WTC11 (cell line): Measurements from ENCODE around the gene MRPL52.
"Not testable (repeated sequence)": the region's sequence is repeated elsewhere in the genome, so short reads cannot be mapped to it uniquely, and the experiment has no call there.

Source experiments
- CREB1 ChIP-seq: sonication (generic); formaldehyde crosslinking; IDR thresholded peaks from 2 replicates; pipeline ENCODE4 v1.8.0; 2023; ENCODE audit warnings: mild to moderate bottlenecking, missing genetic modification reagents
- ETV6 ChIP-seq: sonication (generic); formaldehyde crosslinking; IDR thresholded peaks from 2 replicates; pipeline ENCODE4 v1.8.1; 2022; ENCODE audit warnings: mild to moderate bottlenecking, missing genetic modification reagents
- IRF2 ChIP-seq: sonication (generic); formaldehyde crosslinking; IDR thresholded peaks from 2 replicates; pipeline ENCODE4 v1.8.0; 2022; ENCODE audit warnings: low read depth, missing genetic modification reagents, borderline replicate concordance
- PRRX2 ChIP-seq: fragments of 250-450 bp; sonication (Bioruptor Pico); IDR thresholded peaks from 2 replicates; pipeline ENCODE4 v1.8.0; 2021; ENCODE audit warnings: mild to moderate bottlenecking
- SMAD3 ChIP-seq: sonication (generic); formaldehyde crosslinking; IDR thresholded peaks from 2 replicates; pipeline ENCODE4 v1.8.0; 2022; ENCODE audit warnings: missing genetic modification reagents, mild to moderate bottlenecking, borderline replicate concordance
- TEAD1 ChIP-seq: sonication (generic); formaldehyde crosslinking; IDR thresholded peaks from 2 replicates; pipeline ENCODE4 v1.8.0; 2022; ENCODE audit warnings: mild to moderate bottlenecking, missing genetic modification reagents
- ZNF138 ChIP-seq: sonication (generic); formaldehyde crosslinking; conservative IDR thresholded peaks from 2 replicates; pipeline ENCODE4 v1.8.1; 2022; ENCODE audit warnings: mild to moderate bottlenecking, moderate library complexity, missing genetic modification reagents
- ZNF423 ChIP-seq: fragments of 250-450 bp; sonication (Bioruptor Pico); IDR thresholded peaks from 2 replicates; pipeline ENCODE4 v2.1.2; 2022; ENCODE audit warnings: mild to moderate bottlenecking, moderate library complexity
- TF ChIP-seq, protein P1 (sequence below): fragments of 200-600 bp; IDR thresholded peaks from 2 replicates; pipeline ENCODE4 v1.8.0; 2022; ENCODE audit warnings: antibody characterized with exemption
- TF ChIP-seq, protein P2 (sequence below): sonication (generic); formaldehyde crosslinking; IDR thresholded peaks from 2 replicates; pipeline ENCODE4 v1.8.1; 2023; ENCODE audit warnings: mild to moderate bottlenecking, missing genetic modification reagents, moderate library complexity
- TF ChIP-seq, protein P3 (sequence below): sonication (generic); formaldehyde crosslinking; IDR thresholded peaks from 2 replicates; pipeline ENCODE4 v1.8.0; 2022; ENCODE audit warnings: mild to moderate bottlenecking, missing genetic modification reagents
- TF ChIP-seq, protein P4 (sequence below): sonication (generic); formaldehyde crosslinking; IDR thresholded peaks from 2 replicates; pipeline ENCODE4 v1.8.0; 2022; ENCODE audit warnings: missing genetic modification reagents

DNA sequence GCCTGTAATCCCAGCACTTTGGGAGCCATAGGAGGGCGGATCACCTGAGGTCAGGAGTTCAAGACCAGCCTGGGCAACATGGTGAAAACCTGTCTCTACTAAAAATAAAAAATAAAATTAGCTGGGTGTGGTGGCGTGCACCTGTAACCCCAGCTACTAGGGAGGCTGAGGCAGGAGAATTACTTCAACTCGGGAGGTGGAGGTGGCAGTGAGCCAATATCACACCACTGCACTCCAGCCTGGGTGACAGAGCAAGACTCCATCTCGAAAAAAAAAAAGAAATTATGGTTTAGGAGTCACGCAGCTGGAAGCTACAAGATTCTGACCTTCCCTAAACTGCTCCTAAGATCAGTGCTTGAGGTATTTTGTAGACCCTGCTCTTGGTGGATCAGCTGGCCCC is 36.1 kb upstream of the MRPL52 start:
- TF ChIP-seq, protein P1, sequence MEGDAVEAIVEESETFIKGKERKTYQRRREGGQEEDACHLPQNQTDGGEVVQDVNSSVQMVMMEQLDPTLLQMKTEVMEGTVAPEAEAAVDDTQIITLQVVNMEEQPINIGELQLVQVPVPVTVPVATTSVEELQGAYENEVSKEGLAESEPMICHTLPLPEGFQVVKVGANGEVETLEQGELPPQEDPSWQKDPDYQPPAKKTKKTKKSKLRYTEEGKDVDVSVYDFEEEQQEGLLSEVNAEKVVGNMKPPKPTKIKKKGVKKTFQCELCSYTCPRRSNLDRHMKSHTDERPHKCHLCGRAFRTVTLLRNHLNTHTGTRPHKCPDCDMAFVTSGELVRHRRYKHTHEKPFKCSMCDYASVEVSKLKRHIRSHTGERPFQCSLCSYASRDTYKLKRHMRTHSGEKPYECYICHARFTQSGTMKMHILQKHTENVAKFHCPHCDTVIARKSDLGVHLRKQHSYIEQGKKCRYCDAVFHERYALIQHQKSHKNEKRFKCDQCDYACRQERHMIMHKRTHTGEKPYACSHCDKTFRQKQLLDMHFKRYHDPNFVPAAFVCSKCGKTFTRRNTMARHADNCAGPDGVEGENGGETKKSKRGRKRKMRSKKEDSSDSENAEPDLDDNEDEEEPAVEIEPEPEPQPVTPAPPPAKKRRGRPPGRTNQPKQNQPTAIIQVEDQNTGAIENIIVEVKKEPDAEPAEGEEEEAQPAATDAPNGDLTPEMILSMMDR, result not testable (repeated sequence)
- TF ChIP-seq SMAD3 (CRISPR knock-in tag); PRRX2; TEAD1 (CRISPR knock-in tag); CREB1 (CRISPR knock-in tag); ZNF423 (CRISPR knock-in tag); IRF2 (CRISPR knock-in tag); ZNF138 (CRISPR knock-in tag); ETV6 (CRISPR knock-in tag): not testable (repeated sequence)
- TF ChIP-seq, protein P2, sequence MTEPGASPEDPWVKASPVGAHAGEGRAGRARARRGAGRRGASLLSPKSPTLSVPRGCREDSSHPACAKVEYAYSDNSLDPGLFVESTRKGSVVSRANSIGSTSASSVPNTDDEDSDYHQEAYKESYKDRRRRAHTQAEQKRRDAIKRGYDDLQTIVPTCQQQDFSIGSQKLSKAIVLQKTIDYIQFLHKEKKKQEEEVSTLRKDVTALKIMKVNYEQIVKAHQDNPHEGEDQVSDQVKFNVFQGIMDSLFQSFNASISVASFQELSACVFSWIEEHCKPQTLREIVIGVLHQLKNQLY (CRISPR knock-in tag), result not testable (repeated sequence)
- TF ChIP-seq, protein P3, sequence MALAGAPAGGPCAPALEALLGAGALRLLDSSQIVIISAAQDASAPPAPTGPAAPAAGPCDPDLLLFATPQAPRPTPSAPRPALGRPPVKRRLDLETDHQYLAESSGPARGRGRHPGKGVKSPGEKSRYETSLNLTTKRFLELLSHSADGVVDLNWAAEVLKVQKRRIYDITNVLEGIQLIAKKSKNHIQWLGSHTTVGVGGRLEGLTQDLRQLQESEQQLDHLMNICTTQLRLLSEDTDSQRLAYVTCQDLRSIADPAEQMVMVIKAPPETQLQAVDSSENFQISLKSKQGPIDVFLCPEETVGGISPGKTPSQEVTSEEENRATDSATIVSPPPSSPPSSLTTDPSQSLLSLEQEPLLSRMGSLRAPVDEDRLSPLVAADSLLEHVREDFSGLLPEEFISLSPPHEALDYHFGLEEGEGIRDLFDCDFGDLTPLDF (CRISPR knock-in tag), result not testable (repeated sequence)
- TF ChIP-seq, protein P4, sequence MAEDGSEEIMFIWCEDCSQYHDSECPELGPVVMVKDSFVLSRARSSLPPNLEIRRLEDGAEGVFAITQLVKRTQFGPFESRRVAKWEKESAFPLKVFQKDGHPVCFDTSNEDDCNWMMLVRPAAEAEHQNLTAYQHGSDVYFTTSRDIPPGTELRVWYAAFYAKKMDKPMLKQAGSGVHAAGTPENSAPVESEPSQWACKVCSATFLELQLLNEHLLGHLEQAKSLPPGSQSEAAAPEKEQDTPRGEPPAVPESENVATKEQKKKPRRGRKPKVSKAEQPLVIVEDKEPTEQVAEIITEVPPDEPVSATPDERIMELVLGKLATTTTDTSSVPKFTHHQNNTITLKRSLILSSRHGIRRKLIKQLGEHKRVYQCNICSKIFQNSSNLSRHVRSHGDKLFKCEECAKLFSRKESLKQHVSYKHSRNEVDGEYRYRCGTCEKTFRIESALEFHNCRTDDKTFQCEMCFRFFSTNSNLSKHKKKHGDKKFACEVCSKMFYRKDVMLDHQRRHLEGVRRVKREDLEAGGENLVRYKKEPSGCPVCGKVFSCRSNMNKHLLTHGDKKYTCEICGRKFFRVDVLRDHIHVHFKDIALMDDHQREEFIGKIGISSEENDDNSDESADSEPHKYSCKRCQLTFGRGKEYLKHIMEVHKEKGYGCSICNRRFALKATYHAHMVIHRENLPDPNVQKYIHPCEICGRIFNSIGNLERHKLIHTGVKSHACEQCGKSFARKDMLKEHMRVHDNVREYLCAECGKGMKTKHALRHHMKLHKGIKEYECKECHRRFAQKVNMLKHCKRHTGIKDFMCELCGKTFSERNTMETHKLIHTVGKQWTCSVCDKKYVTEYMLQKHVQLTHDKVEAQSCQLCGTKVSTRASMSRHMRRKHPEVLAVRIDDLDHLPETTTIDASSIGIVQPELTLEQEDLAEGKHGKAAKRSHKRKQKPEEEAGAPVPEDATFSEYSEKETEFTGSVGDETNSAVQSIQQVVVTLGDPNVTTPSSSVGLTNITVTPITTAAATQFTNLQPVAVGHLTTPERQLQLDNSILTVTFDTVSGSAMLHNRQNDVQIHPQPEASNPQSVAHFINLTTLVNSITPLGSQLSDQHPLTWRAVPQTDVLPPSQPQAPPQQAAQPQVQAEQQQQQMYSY (CRISPR knock-in tag), result not testable (repeated sequence)
